Right atrium auricular region (tissue), 2 donors: ENCODE results near the gene SSR1. TPM values are rescaled to one million over a fixed set of nuclear protein-coding genes. Genes with fewer than 3 reads are reported as not detected.

Source experiments
- DNase-seq: peaks from one replicate; pipeline ENCODE4 v3.0.0-alpha.2; 2019; ENCODE audit warnings: low spot score
- H3K27ac ChIP-seq, 2 donors: fragments of 200-600 bp; sonication (generic); 1 replicate in 1 of 2; 2 replicates in 1 of 2; pipeline ENCODE4 v1.5.1; 2016 to 2019
- H3K27me3 ChIP-seq, 2 donors: fragments of 200-600 bp; sonication (generic); one replicate each; pipeline versions ENCODE4 v1.5.1 to v1.6.0; 2017 to 2019
- H3K36me3 ChIP-seq: fragments of 200-600 bp; sonication (generic); one replicate; pipeline ENCODE4 v1.5.1; 2016
- H3K4me1 ChIP-seq, 2 donors: fragments of 200-600 bp; sonication (generic); one replicate each; pipeline versions ENCODE4 v1.5.1 to v1.6.0; 2017 to 2019
- H3K4me3 ChIP-seq, 2 donors: fragments of 200-600 bp; sonication (generic); 1 replicate in 1 of 2; 2 replicates in 1 of 2; pipeline ENCODE4 v1.5.1; 2017 to 2019; ENCODE audit warnings: mild to moderate bottlenecking in 1 of 2, moderate library complexity in 1 of 2
- H3K9me3 ChIP-seq, 2 donors: fragments of 200-600 bp; sonication (generic); one replicate each; pipeline ENCODE4 v1.5.1; 2019
- CTCF ChIP-seq, 2 donors: fragments of 200-600 bp; sonication (generic); IDR thresholded peaks; one replicate each; pipeline ENCODE4 v1.5.1; 2019; ENCODE audit warnings: antibody characterized with exemption in 2 of 2
- total RNA-seq, 2 donors: library from RNA; depleted of rRNA; stranded (reverse); fragments of >200 nt; gene quantifications; one replicate each; pipeline ENCODE4 v1.1.0, GENCODE V29; 2016

The SSR1 gene
- total RNA-seq, 2 donors from 2014 or later, result 30.2 to 41.7 TPM

GRCh38 chr6:7313505-7314165 lies 636 bp upstream of the SSR1 start:
- Histone ChIP-seq H3K9me3 (no peaks in the 10 kb centered on the region), H3K27me3 (no peaks in the 10 kb centered on the region), H3K4me1 (peaks cover 0 to 21% of the 10 kb centered on the region in 2 donors), H3K27ac (peak overlapping the region; percentile 92 to 96), H3K4me3 (peak overlapping the region; percentile 99), H3K36me3 (peaks cover 12% of the 10 kb centered on the region)
- no peak for TF ChIP-seq CTCF (IDR thresholded peaks at IDR 0.05)
- DNase-seq, result no peak

DNA sequence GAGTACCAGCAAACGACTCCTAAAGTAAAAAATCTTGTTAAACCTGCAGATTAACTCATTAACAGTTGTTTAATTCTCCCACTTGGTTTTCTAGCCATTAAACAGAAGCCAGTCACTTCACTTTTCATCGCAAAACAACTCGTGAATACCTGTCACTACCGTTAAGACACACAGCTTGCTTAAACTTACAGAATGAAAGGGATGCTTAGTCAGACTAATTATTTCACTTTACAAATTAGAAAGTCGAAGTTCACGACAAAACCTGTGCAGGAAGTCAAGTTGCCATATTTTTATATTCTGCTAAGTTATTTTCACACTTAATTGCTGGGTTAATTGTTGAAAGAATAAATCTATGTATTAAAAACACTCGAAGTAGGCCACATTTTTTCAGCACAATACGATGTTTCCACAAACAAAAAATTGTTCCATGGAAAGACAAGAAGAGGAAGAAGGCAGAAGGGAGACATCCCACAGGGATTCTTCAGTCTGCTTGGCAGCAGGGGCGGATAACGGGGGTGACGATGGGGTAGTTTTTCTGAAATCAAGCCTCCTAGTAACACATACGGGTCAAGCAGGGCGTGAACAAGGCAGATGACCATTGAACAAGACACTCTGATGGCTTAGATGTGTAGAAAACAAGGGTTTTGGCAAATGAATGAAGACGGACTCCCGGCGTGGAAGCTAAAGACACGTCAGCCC lies 933 bp downstream of the SSR1 start:
- H3K36me3 ChIP-seq, result peaks cover 26% of the 10 kb centered on the region
- H3K27ac ChIP-seq, result peak overlapping the region; percentile 92 to 96
- no peaks in the 10 kb centered on the region for H3K27me3 ChIP-seq
- H3K9me3 ChIP-seq, result no peaks in the 10 kb centered on the region
- TF ChIP-seq CTCF (IDR thresholded peaks at IDR 0.05), result no peak
- peak overlapping the region; percentile 99 for H3K4me3 ChIP-seq
- no peak for DNase-seq
- H3K4me1 ChIP-seq, result peaks cover 0 to 21% of the 10 kb centered on the region in 2 donors

- Histone ChIP-seq H3K4me3 (no peak overlapping the region), H3K9me3 (no peaks in the 10 kb centered on the region), H3K4me1 (peaks cover 0 to 21% of the 10 kb centered on the region in 2 donors), H3K27ac (no peak overlapping the region), H3K27me3 (no peaks in the 10 kb centered on the region), H3K36me3 (peaks cover 29% of the 10 kb centered on the region)
- no peak for DNase-seq
- no peak for TF ChIP-seq CTCF (IDR thresholded peaks at IDR 0.05)
Observed at GRCh38 chr6:7311176-7311575, 1.8 kb downstream of the SSR1 start.

DNA sequence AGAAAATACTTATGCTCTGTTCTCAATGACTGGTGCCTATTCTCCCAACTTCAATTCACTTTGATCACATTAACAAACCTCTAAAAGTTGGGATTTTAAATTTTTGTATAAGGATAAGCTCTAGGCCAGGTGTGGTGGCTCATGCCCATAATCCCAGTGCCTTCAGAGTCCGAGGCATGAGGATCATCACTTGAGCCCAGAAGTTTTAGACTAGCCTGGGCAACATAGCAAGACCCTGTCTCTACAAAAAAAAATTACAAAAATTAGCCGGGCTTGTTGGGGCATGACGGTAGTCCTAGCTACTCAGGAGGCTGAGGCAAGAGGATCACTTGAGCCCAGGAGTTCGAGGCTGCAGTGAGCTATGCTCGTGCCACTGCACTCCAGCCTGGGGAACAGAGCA lies 3.9 kb downstream of the SSR1 start:
- peaks cover 47% of the 10 kb centered on the region for H3K36me3 ChIP-seq
- H3K4me1 ChIP-seq, result peaks cover 0 to 21% of the 10 kb centered on the region in 2 donors
- no peaks in the 10 kb centered on the region for H3K9me3 ChIP-seq
- H3K4me3 ChIP-seq, result no peak overlapping the region
- H3K27ac ChIP-seq, result no peak overlapping the region
- no peak for DNase-seq
- no peaks in the 10 kb centered on the region for H3K27me3 ChIP-seq
- TF ChIP-seq CTCF (IDR thresholded peaks at IDR 0.05), result no peak

DNA sequence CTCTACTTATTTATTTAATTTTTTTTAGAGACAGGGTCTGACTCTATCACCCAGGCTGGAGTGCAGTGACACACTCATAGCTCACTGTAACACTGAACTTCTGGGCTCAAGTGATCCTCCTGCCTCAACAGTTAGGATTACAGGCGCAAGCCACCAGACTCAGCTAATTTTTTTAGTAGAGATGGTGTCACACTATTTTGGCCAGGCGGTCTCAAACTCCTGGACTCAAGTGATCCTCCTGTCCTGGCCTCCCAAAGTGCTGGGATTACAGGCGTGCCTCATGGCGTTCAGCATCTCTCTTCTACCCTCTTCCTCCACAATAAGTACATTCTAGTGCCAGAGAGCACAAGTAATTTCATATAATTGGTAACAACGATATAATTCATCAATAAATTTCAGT lies 5.5 kb downstream of the SSR1 start:
- H3K27ac ChIP-seq, result no peak overlapping the region
- TF ChIP-seq CTCF (IDR thresholded peaks at IDR 0.05), result no peak
- peaks cover 0 to 16% of the 10 kb centered on the region in 2 donors for H3K4me1 ChIP-seq
- H3K9me3 ChIP-seq, result no peaks in the 10 kb centered on the region
- H3K36me3 ChIP-seq, result peaks cover 58% of the 10 kb centered on the region
- H3K27me3 ChIP-seq, result no peaks in the 10 kb centered on the region
- DNase-seq, result no peak
- no peak overlapping the region for H3K4me3 ChIP-seq
